Measurements from ENCODE around the gene PCDH1.

PCDH1 gene

GRCh38 chr5:141808857-141809256, 69.4 kb downstream of the PCDH1 start:
- no peak for DNase-seq (ENCODE audit: low read depth)

DNA sequence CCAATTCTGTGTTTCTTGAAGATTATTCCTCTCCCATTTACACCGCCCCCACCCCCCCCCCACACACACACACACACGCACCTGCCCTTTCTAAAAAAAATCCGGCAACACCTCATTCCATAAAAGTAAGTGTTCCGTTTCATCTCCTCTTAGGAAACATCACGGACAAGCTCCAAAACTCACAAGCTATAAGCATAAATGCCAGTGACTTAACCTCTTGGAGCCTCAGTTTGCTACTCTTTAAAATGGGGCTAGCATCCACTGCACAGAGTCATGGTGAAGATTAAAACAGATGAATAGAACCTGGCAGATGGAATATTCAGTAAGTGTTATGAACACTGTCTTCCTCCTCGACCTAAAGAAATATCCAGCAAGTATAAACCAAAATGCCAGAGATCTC, 70.5 kb downstream of the PCDH1 start:
- DNase-seq (ENCODE audit: low read depth), result no peak

- no peak for DNase-seq (ENCODE audit: low read depth)
Observed at GRCh38 chr5:141807329-141807728, 70.9 kb downstream of the PCDH1 start.

- no peak for DNase-seq (ENCODE audit: low read depth)
Observed at GRCh38 chr5:141806626-141807025, 71.6 kb downstream of the PCDH1 start.

DNA sequence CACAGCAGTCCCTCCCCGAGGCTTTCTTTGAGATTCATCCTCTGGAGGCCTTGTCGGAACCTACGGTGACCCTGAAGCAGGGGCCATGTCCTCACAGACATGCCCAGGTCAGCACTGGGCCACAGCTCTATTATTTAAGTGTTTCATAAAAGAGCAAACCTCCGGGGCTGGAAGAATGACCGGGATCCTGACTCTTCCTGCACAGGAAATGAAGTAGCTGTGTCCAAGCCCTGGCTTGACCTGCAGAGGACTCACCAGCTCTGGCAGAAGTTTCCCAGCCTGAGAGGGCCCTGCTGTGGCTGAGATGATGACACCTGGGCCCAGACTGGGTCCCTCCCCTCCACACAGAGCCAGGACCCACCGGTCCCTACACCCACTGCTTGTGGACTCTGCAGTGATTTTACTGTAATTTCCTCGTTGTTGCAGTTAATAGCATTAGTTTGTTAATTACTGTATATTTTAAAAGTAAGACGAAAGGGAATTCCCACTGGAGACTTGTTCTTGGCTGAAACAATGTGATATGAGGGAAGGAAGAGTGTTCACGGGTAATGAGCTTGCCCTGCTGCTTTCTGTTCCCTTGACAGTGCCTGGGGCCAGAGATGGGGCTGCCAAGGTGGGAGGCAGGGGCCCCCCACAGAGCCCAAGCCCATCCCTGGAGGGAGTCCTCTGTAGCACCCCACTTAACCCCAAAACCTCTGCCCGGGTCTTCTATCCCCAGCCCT, 72.2 kb downstream of the PCDH1 start:
- no peak for DNase-seq (ENCODE audit: low read depth)

DNA sequence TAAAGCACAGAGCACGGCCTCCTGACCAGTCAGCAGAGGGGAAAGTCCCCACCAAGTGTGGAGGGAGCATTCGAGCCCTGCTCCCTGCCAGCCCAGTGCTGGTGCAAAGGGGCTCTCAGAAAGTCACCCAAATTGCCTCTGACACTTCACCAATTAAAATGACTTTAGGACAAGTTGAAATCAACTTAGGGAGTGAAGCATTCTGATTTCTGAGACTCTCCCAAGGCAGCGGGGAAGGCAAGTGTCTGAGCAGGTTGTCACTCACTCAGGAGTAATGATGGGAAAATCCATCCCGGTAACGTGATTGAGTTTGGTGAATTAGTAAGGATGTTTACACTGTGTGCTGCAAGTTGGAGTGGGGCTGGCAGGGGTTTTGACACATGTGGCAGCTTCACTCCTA, 73.7 kb downstream of the PCDH1 start:
- DNase-seq (ENCODE audit: low read depth), result no peak

All from T-helper 22 cell (primary cell).